ENCODE data around the gene MDFIC.

MDFIC gene

GRCh38 chr7:114979803-114980507 is 58.1 kb downstream of the MDFIC start:
- H3F3A ChIP-seq (ENCODE audit: low read depth): no peaks in the 10 kb centered on the region
- H3K4me2 ChIP-seq (ENCODE audit: low read depth, low read length, poor library complexity, severe bottlenecking): no peak overlapping the region
- no peaks in the 10 kb centered on the region for H4K20me1 ChIP-seq (ENCODE audit: insufficient read depth, low read length, poor library complexity, severe bottlenecking)
- H3K4me1 ChIP-seq (ENCODE audit: insufficient read depth, low read length, poor library complexity, severe bottlenecking): no peaks in the 10 kb centered on the region
- no peaks in the 10 kb centered on the region for H3K79me2 ChIP-seq (ENCODE audit: insufficient read depth, low read length)
- H2AFZ ChIP-seq (ENCODE audit: low read length): no peak overlapping the region
- H3K36me3 ChIP-seq (ENCODE audit: insufficient read depth, low read length): no peaks in the 10 kb centered on the region
- TF ChIP-seq EZH2phosphoT487 (IDR thresholded peaks at IDR 0.05; ENCODE audit: borderline replicate concordance) (no peak), CTCF (conservative IDR thresholded peaks at IDR 0.05; ENCODE audit: low read length) (no peak)
- no peak overlapping the region for H3K4me3 ChIP-seq (ENCODE audit: low read length, poor library complexity, severe bottlenecking)
- no peaks in the 10 kb centered on the region for H3K9me2 ChIP-seq (replicated peaks; ENCODE audit: low read depth, low read length)
- H3K27me3 ChIP-seq (ENCODE audit: insufficient read depth, low read length, poor library complexity, severe bottlenecking): no peaks in the 10 kb centered on the region
- no peak overlapping the region for H3K9ac ChIP-seq (ENCODE audit: low read depth, low read length, poor library complexity, severe bottlenecking)
- H3K9me3 ChIP-seq (ENCODE audit: insufficient read depth, low read depth, low read length): no peaks in the 10 kb centered on the region

GRCh38 chr7:114981323-114981722 is 59.4 kb downstream of the MDFIC start:
- Histone ChIP-seq H3K9me2 (replicated peaks; ENCODE audit: low read depth, low read length) (no peaks in the 10 kb centered on the region), H3K36me3 (ENCODE audit: insufficient read depth, low read length) (no peaks in the 10 kb centered on the region), H3K9ac (ENCODE audit: low read depth, low read length, poor library complexity, severe bottlenecking) (no peak overlapping the region), H3K4me2 (ENCODE audit: low read depth, low read length, poor library complexity, severe bottlenecking) (no peak overlapping the region), H3K9me3 (ENCODE audit: insufficient read depth, low read depth, low read length) (no peaks in the 10 kb centered on the region), H4K20me1 (ENCODE audit: insufficient read depth, low read length, poor library complexity, severe bottlenecking) (no peaks in the 10 kb centered on the region), H3F3A (ENCODE audit: low read depth) (no peaks in the 10 kb centered on the region), H3K27me3 (ENCODE audit: insufficient read depth, low read length, poor library complexity, severe bottlenecking) (no peaks in the 10 kb centered on the region), H3K79me2 (ENCODE audit: insufficient read depth, low read length) (no peaks in the 10 kb centered on the region), H3K4me1 (ENCODE audit: insufficient read depth, low read length, poor library complexity, severe bottlenecking) (no peaks in the 10 kb centered on the region), H3K4me3 (ENCODE audit: low read length, poor library complexity, severe bottlenecking) (no peak overlapping the region), H2AFZ (ENCODE audit: low read length) (no peak overlapping the region)
- TF ChIP-seq CTCF (conservative IDR thresholded peaks at IDR 0.05; ENCODE audit: low read length) (no peak), EZH2phosphoT487 (IDR thresholded peaks at IDR 0.05; ENCODE audit: borderline replicate concordance) (no peak)

- H3K27me3 ChIP-seq (ENCODE audit: insufficient read depth, low read length, poor library complexity, severe bottlenecking): no peaks in the 10 kb centered on the region
- no peaks in the 10 kb centered on the region for H3K79me2 ChIP-seq (ENCODE audit: insufficient read depth, low read length)
- H3K9me2 ChIP-seq (replicated peaks; ENCODE audit: low read depth, low read length): no peaks in the 10 kb centered on the region
- no peaks in the 10 kb centered on the region for H3F3A ChIP-seq (ENCODE audit: low read depth)
- no peaks in the 10 kb centered on the region for H3K9me3 ChIP-seq (ENCODE audit: insufficient read depth, low read depth, low read length)
- TF ChIP-seq EZH2phosphoT487 (IDR thresholded peaks at IDR 0.05; ENCODE audit: borderline replicate concordance) (no peak), CTCF (conservative IDR thresholded peaks at IDR 0.05; ENCODE audit: low read length) (no peak)
- no peak overlapping the region for H3K4me2 ChIP-seq (ENCODE audit: low read depth, low read length, poor library complexity, severe bottlenecking)
- H3K9ac ChIP-seq (ENCODE audit: low read depth, low read length, poor library complexity, severe bottlenecking): no peak overlapping the region
- no peaks in the 10 kb centered on the region for H4K20me1 ChIP-seq (ENCODE audit: insufficient read depth, low read length, poor library complexity, severe bottlenecking)
- no peaks in the 10 kb centered on the region for H3K4me1 ChIP-seq (ENCODE audit: insufficient read depth, low read length, poor library complexity, severe bottlenecking)
- H3K36me3 ChIP-seq (ENCODE audit: insufficient read depth, low read length): no peaks in the 10 kb centered on the region
- H3K4me3 ChIP-seq (ENCODE audit: low read length, poor library complexity, severe bottlenecking): no peak overlapping the region
- no peak overlapping the region for H2AFZ ChIP-seq (ENCODE audit: low read length)
These were observed 63.3 kb downstream of the MDFIC start for GRCh38 chr7:114985116-114985715.

All from Loucy (cell line).